A549 (cell line): Measurements from ENCODE around the gene ULK2. TPM values are rescaled to one million over a fixed set of nuclear protein-coding genes. Genes with fewer than 3 reads are reported as not detected.

Experiments used
- ATAC-seq, 2 experiments: fragments of 200-7000 bp in 1 of 2; fragments of >200 bp in 1 of 2; cut with Nextera tagmentation in 1 of 2; cut with Tn5 transposase in 1 of 2; 3 replicates each; pipeline versions ENCODE4 v1.8.0 to v1.9.1; 2018 to 2020; ENCODE audit warnings: mild to moderate bottlenecking in 1 of 2, moderate library complexity in 1 of 2
- CTCF ChIA-PET: fragments of 300-600 bp; sonication (Branson Sonifier 250); formaldehyde crosslinking; extraction: SDS; loops from one replicate; lab custom pipeline; 2021; ENCODE audit warnings: antibody characterized with exemption, inconsistent platforms; lab: Yijun Ruan, JAX
- POLR2A ChIA-PET: fragments of 350-600 bp; formaldehyde crosslinking; extraction: SDS; loops from one replicate; lab custom pipeline; 2021; ENCODE audit warnings: antibody characterized with exemption, inconsistent platforms; lab: Yijun Ruan, JAX
- DNase-seq, 2 experiments: peaks; one replicate each; pipeline versions ENCODE4 v3.0.0 to v3.0.0-alpha.2; 2011 to 2016; ENCODE audit warnings: low read depth in 1 of 2, low spot score in 1 of 2
- FAIRE-seq: peaks from 2 replicates; lab custom pipeline; 2011; peaks lifted over from hg19 to GRCh38; lab: Jason Lieb, UNC
- H3K27ac ChIP-seq, 2 experiments: fragments of >200 bp; sonication (Bioruptor Twin); formaldehyde crosslinking; 3 replicates each; pipeline ENCODE4 v1.5.1; 2016 to 2017
- H3K4me1 ChIP-seq: fragments of >200 bp; sonication (Bioruptor Twin); formaldehyde crosslinking; 3 replicates; pipeline ENCODE4 v1.6.1; 2016
- H3K4me2 ChIP-seq: fragments of >200 bp; sonication (Bioruptor Twin); formaldehyde crosslinking; 3 replicates; pipeline ENCODE4 v1.6.1; 2016
- H3K4me3 ChIP-seq: fragments of >200 bp; sonication (Bioruptor Twin); formaldehyde crosslinking; 3 replicates; pipeline ENCODE4 v1.5.1; 2016
- H3K9me3 ChIP-seq: fragments of >200 bp; sonication (Bioruptor Twin); formaldehyde crosslinking; 3 replicates; pipeline ENCODE4 v1.6.1; 2016
- CBX2 ChIP-seq: fragments of 200-600 bp; sonication (generic); IDR thresholded peaks from 2 replicates; pipeline ENCODE4 v1.6.1; 2016; ENCODE audit warnings: low read depth, mild to moderate bottlenecking, borderline replicate concordance
- CHD4 ChIP-seq: fragments of 200-600 bp; sonication (generic); IDR thresholded peaks from 2 replicates; pipeline ENCODE4 v1.6.1; 2016; ENCODE audit warnings: antibody characterized with exemption, mild to moderate bottlenecking, borderline replicate concordance
- EHF ChIP-seq: fragments of 250-450 bp; sonication (Bioruptor Pico); IDR thresholded peaks from 2 replicates; pipeline ENCODE4 v1.5.0; 2020; ENCODE audit warnings: mild to moderate bottlenecking
- EP300 ChIP-seq, 2 experiments: fragments of >200 bp; sonication (Bioruptor Twin); formaldehyde crosslinking; IDR thresholded peaks; 2 replicates in 1 of 2; 3 replicates in 1 of 2; pipeline ENCODE4 v1.6.1; 2016 to 2017
- FOXS1 ChIP-seq: fragments of 250-450 bp; sonication (Bioruptor Pico); IDR thresholded peaks from 2 replicates; pipeline ENCODE4 v1.5.0; 2020; ENCODE audit warnings: mild to moderate bottlenecking, moderate library complexity
- HDAC2 ChIP-seq: fragments of 200-600 bp; sonication (generic); IDR thresholded peaks from 2 replicates; pipeline ENCODE4 v1.6.1; 2016
- HEYL ChIP-seq: fragments of 250-450 bp; sonication (Bioruptor Pico); IDR thresholded peaks from 2 replicates; pipeline ENCODE4 v1.8.0; 2021; ENCODE audit warnings: mild to moderate bottlenecking, moderate library complexity
- HOXA7 ChIP-seq: fragments of 250-450 bp; sonication (Bioruptor Pico); IDR thresholded peaks from 2 replicates; pipeline ENCODE4 v1.5.0; 2020; ENCODE audit warnings: mild to moderate bottlenecking, moderate library complexity
- HOXB13 ChIP-seq: fragments of 250-450 bp; sonication (Bioruptor Pico); IDR thresholded peaks from 2 replicates; pipeline ENCODE4 v1.5.0; 2020; ENCODE audit warnings: low read depth, mild to moderate bottlenecking, moderate library complexity
- JUNB ChIP-seq: fragments of >200 bp; sonication (Bioruptor Twin); formaldehyde crosslinking; IDR thresholded peaks from 2 replicates; pipeline ENCODE4 v1.6.1; 2016
- KDM1A ChIP-seq: fragments of 200-600 bp; sonication (generic); IDR thresholded peaks from 2 replicates; pipeline ENCODE4 v1.6.1; 2016; ENCODE audit warnings: low read depth, mild to moderate bottlenecking
- KDM5A ChIP-seq: fragments of 200-600 bp; sonication (generic); IDR thresholded peaks from 2 replicates; pipeline ENCODE4 v1.6.1; 2016; ENCODE audit warnings: antibody characterized with exemption, mild to moderate bottlenecking
- MAZ ChIP-seq: fragments of 150-350 bp; IDR thresholded peaks from 2 replicates; pipeline ENCODE4 v1.6.1; 2014; ENCODE audit warnings: antibody characterized with exemption, low read depth, low read length, borderline replicate concordance
- MYC ChIP-seq: IDR thresholded peaks from 2 replicates; pipeline ENCODE4 v1.6.1; 2012; ENCODE audit warnings: mild to moderate bottlenecking, inconsistent platforms, low read length, improper control_type of control experiment, borderline replicate concordance
- NPAS2 ChIP-seq: fragments of 250-450 bp; sonication (Bioruptor Pico); IDR thresholded peaks from 2 replicates; pipeline ENCODE4 v1.8.0; 2022; ENCODE audit warnings: mild to moderate bottlenecking, moderate library complexity, borderline replicate concordance
- POLR2A ChIP-seq: IDR thresholded peaks from 2 replicates; pipeline ENCODE4 v1.6.1; 2012; ENCODE audit warnings: mild to moderate bottlenecking, low read length
- RARB ChIP-seq: fragments of 250-450 bp; sonication (Bioruptor Pico); IDR thresholded peaks from 2 replicates; pipeline ENCODE4 v1.8.0; 2021; ENCODE audit warnings: mild to moderate bottlenecking, moderate library complexity
- RCOR1 ChIP-seq: fragments of 150-350 bp; IDR thresholded peaks from 2 replicates; pipeline ENCODE4 v1.6.1; 2014; ENCODE audit warnings: antibody characterized with exemption, low read length, low read depth
- SREBF2 ChIP-seq: fragments of 450-650 bp; IDR thresholded peaks from 2 replicates; pipeline ENCODE4 v1.6.1; 2014; ENCODE audit warnings: mild to moderate bottlenecking, moderate library complexity
- TFCP2L1 ChIP-seq: fragments of 250-450 bp; sonication (Bioruptor Pico); IDR thresholded peaks from 2 replicates; pipeline ENCODE4 v1.5.0; 2021; ENCODE audit warnings: mild to moderate bottlenecking
- TP53 ChIP-seq: fragments of 250-450 bp; sonication (Bioruptor Pico); IDR thresholded peaks from 2 replicates; pipeline ENCODE4 v1.5.0; 2021; ENCODE audit warnings: mild to moderate bottlenecking, moderate library complexity
- ZC3H11A ChIP-seq: fragments of 450-650 bp; IDR thresholded peaks from 2 replicates; pipeline ENCODE4 v1.6.1; 2014; ENCODE audit warnings: antibody characterized with exemption, mild to moderate bottlenecking
- ZNF302 ChIP-seq: fragments of 250-450 bp; sonication (Bioruptor Pico); IDR thresholded peaks from 2 replicates; pipeline ENCODE4 v1.9.0; 2021; ENCODE audit warnings: inconsistent platforms, mild to moderate bottlenecking, moderate library complexity
- ZSCAN20 ChIP-seq: fragments of 250-450 bp; sonication (Bioruptor Pico); IDR thresholded peaks from 2 replicates; pipeline ENCODE4 v1.8.0; 2022; ENCODE audit warnings: mild to moderate bottlenecking, moderate library complexity
- WGBS: methylation state at CpG from one replicate; pipeline ENCODE4 v1.1.6; 2017; ENCODE audit errors: missing lambda C conversion rate; 5-methylcytosine and 5-hydroxymethylcytosine counted together
- polyA plus RNA-seq, 4 experiments: library from polyadenylated mRNA; depleted of rRNA in 3 of 4; stranded (reverse); fragments of >200 nt; fragmentation: RNase III in 1 of 4; extraction: RNeasy Plus Mini Kit Qiagen cat#74134 plus additional on column Dnase treatment in 1 of 4; gene quantifications; 2 replicates in 3 of 4; 3 replicates in 1 of 4; pipeline ENCODE4 v1.2.3, GENCODE V29; 2011 to 2017
- TF ChIP-seq, protein P1 (sequence below): IDR thresholded peaks from 2 replicates; pipeline ENCODE4 v1.6.1; 2012; ENCODE audit warnings: low read depth, borderline replicate concordance
- TF ChIP-seq, protein P2 (sequence below): IDR thresholded peaks from 2 replicates; pipeline ENCODE4 v1.6.1; 2012
- TF ChIP-seq, protein P3 (sequence below): fragments of >200 bp; sonication (Bioruptor Twin); formaldehyde crosslinking; IDR thresholded peaks from 3 replicates; pipeline ENCODE4 v1.6.1; 2016
- TF ChIP-seq, protein P4 (sequence below): IDR thresholded peaks from 2 replicates; pipeline ENCODE4 v1.6.1; 2012
- TF ChIP-seq, protein P5 (sequence below): fragments of 200-600 bp; sonication (generic); IDR thresholded peaks from 2 replicates; pipeline ENCODE4 v1.6.1; 2016; ENCODE audit warnings: antibody characterized with exemption, mild to moderate bottlenecking, moderate library complexity

ULK2 gene
- polyA plus RNA-seq, 2 of the 4 experiments (the other 2 are of a cell fraction) = 14.4 to 40.9 TPM

DNA sequence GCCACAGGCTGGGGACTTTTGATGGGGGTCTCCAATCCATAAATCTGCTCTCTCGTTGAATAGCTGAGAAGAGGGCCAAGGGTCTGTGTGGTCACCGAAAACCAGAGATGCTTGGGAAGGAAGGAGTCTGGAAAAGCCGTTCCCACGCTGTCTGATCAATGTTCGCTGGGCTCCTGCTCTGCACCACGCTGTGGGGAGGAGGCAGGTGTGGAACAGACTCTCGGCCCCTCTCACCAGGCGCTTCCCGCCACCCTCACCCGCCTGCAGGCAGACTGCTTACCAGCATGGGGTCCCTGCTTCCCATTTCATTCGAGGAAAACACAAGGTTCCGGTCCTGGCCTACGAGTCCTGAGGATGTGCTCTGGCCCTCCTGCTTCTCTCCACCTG lies 118.9 kb downstream of the ULK2 start:
- TF ChIP-seq EHF (CRISPR knock-in tag) (peak; percentile 72), HEYL (peak; percentile 79; the same call in 1 of the 2 replicates), RARB (CRISPR knock-in tag) (0 out of 2 replicates have a peak, but pooled peaks have one; percentile 51), ZSCAN20 (CRISPR knock-in tag) (0 out of 2 replicates have a peak, but pooled peaks have one; percentile 0), HOXB13 (CRISPR knock-in tag) (peak; percentile 87), ZNF302 (peak; percentile 74; the same call in 1 of the 2 replicates), MAZ (no peak), KDM5A (no peak), TFCP2L1 (CRISPR knock-in tag) (peak; percentile 92), FOXS1 (peak; percentile 78; the same call in 1 of the 2 replicates), SREBF2 (no peak), CBX2 (no peak), KDM1A (no peak), NPAS2 (CRISPR knock-in tag) (peak; percentile 76; the same call in 1 of the 2 replicates), MYC (no peak)
- TF ChIP-seq, protein P1, sequence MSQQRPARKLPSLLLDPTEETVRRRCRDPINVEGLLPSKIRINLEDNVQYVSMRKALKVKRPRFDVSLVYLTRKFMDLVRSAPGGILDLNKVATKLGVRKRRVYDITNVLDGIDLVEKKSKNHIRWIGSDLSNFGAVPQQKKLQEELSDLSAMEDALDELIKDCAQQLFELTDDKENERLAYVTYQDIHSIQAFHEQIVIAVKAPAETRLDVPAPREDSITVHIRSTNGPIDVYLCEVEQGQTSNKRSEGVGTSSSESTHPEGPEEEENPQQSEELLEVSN = peak; percentile 87
- TF ChIP-seq, protein P2, sequence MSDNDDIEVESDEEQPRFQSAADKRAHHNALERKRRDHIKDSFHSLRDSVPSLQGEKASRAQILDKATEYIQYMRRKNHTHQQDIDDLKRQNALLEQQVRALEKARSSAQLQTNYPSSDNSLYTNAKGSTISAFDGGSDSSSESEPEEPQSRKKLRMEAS = peak; percentile 70
- TF ChIP-seq, protein P3, sequence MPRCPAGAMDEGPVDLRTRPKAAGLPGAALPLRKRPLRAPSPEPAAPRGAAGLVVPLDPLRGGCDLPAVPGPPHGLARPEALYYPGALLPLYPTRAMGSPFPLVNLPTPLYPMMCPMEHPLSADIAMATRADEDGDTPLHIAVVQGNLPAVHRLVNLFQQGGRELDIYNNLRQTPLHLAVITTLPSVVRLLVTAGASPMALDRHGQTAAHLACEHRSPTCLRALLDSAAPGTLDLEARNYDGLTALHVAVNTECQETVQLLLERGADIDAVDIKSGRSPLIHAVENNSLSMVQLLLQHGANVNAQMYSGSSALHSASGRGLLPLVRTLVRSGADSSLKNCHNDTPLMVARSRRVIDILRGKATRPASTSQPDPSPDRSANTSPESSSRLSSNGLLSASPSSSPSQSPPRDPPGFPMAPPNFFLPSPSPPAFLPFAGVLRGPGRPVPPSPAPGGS = peak; percentile 4; the same call in 1 of the 3 replicates
- TF ChIP-seq, all 56 proteins: peak for 12
- WGBS = 13% methylated on average over 13 of the region's 13 CpGs
- Histone ChIP-seq H3K27ac (peak overlapping the region; percentile 98 to 100), H3K4me3 (0 out of 3 replicates have a peak overlapping the region, but pooled peaks have one; percentile 5), H3K9me3 (no peaks in the 10 kb centered on the region), H3K4me1 (peaks cover 96% of the 10 kb centered on the region), H3K4me2 (peak overlapping the region; percentile 90)
- DNase-seq (peak in 1 of 2 experiments; percentile 63), ATAC-seq (0 out of 6 replicates have a peak, but pooled peaks of 1 of the 2 experiments have one; percentile 1), FAIRE-seq (peak; percentile 54)
- CTCF ChIA-PET = interaction anchor here (1.2 to 20.1 kb wide), 7 partner anchors 14 to 236 kb away, joined by 3 to 681 read pairs (median 8); partner anchors contain the start of gene ALDH3A2
- POLR2A ChIA-PET = interaction anchor here (0.8 to 7.8 kb wide), 8 partner anchors 10 to 416 kb away, joined by 3 to 98 read pairs (median 3); partner anchors contain the start of genes ALDH3A2 and MAPK7

DNA sequence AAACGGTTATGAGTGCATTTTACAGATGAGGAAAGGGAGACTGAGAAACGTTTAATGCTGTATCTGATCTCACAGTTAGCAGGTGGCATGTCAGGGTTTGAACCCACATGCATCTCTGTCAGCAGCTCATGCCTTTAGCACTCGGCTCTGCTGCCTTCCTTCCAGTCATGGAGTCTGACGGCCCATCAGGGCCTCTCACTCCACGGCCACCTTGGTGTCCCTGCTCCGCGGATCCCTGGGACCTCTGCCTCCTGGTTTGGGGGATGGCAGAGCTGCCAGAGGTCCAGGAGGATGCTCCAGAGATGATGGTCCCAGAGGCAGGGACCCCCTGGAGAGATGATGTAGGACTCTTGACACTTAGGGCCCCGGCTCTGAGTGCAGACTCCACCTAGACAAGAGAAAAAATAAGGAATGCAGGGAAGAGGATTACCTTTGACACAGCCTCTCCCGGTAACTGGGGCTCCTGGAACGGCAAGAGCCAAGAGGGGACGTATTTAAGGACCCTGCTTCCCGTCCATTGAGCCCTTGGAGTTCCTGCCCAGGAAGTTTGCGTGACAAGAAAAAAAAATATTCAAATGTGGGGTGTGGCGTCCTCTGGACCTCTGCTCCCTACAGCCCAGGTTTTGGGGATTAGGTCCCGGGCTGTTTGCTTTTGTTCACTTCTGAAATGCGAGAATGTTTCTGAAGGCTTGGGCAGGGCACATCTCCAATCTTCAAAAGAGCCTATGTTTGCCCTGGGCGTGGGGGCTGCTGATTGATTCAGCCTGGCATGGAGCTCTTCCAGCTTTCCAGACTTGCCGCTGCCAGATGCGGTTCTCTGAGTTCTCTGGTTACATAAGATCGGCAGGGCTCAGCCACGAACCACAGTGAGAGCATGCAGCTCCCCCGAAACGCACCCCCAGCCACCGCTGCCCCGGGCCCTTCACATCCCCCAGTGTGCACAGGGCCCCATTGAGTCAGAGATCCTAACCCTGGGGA lies 119.6 kb downstream of the ULK2 start, which contains the start of gene ALDH3A1:
ALDH3A1 (minus strand) TSS at position 470 of the 978 bp plus-strand sequence. CDS start 3,169 bp downstream, outside the sequence.
- peak; percentile 40 to 57 for ATAC-seq
- FAIRE-seq = peak; percentile 99
- peak; percentile 83 to 99 for DNase-seq
- H3K4me1 ChIP-seq = peaks cover 94% of the 10 kb centered on the region
- peak within 1 kb of the TSS; percentile 98 to 100 for H3K27ac ChIP-seq
- peak within 1 kb of the TSS; percentile 53 for H3K4me3 ChIP-seq
- ChIA-PET CTCF (interaction anchor here (0.8 to 20.1 kb wide), 8 partner anchors 15 to 235 kb away, joined by 3 to 681 read pairs (median 6); partner anchors contain the start of gene ALDH3A2), POLR2A (interaction anchor here (0.6 to 7.8 kb wide), 10 partner anchors 9 to 416 kb away, joined by 3 to 98 read pairs (median 3); partner anchors contain the start of genes ALDH3A2 and MAPK7)
- H3K4me2 ChIP-seq = peak within 1 kb of the TSS; percentile 90
- WGBS = under 1% methylated on average over 18 of the region's 25 CpGs
- H3K9me3 ChIP-seq = no peaks in the 10 kb centered on the region
- TF ChIP-seq HDAC2 = no peak
- TF ChIP-seq, protein P4, sequence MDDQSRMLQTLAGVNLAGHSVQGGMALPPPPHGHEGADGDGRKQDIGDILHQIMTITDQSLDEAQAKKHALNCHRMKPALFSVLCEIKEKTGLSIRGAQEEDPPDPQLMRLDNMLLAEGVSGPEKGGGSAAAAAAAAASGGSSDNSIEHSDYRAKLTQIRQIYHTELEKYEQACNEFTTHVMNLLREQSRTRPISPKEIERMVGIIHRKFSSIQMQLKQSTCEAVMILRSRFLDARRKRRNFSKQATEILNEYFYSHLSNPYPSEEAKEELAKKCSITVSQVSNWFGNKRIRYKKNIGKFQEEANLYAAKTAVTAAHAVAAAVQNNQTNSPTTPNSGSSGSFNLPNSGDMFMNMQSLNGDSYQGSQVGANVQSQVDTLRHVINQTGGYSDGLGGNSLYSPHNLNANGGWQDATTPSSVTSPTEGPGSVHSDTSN = peak; percentile 75; the same call in 1 of the 2 replicates
- peak; percentile 87 for TF ChIP-seq POLR2A
- no peak for TF ChIP-seq TFCP2L1 (CRISPR knock-in tag)
- TF ChIP-seq JUNB = peak; percentile 79
- TF ChIP-seq HOXB13 (CRISPR knock-in tag) = no peak
- TF ChIP-seq ZNF302 = peak; percentile 65; the same call in 1 of the 2 replicates
- 0 out of 2 replicates have a peak, but pooled peaks have one; percentile 47 for TF ChIP-seq TP53 (CRISPR knock-in tag)
- peak; percentile 91 to 96 for TF ChIP-seq EP300 (IDR thresholded peaks at IDR 0.05)
- TF ChIP-seq ZC3H11A = no peak
- peak; percentile 16; the same call in 1 of the 2 replicates for TF ChIP-seq HOXA7 (CRISPR knock-in tag)
- no peak for TF ChIP-seq CHD4
- TF ChIP-seq FOXS1 = peak; percentile 61; the same call in 1 of the 2 replicates
- TF ChIP-seq, protein P5, sequence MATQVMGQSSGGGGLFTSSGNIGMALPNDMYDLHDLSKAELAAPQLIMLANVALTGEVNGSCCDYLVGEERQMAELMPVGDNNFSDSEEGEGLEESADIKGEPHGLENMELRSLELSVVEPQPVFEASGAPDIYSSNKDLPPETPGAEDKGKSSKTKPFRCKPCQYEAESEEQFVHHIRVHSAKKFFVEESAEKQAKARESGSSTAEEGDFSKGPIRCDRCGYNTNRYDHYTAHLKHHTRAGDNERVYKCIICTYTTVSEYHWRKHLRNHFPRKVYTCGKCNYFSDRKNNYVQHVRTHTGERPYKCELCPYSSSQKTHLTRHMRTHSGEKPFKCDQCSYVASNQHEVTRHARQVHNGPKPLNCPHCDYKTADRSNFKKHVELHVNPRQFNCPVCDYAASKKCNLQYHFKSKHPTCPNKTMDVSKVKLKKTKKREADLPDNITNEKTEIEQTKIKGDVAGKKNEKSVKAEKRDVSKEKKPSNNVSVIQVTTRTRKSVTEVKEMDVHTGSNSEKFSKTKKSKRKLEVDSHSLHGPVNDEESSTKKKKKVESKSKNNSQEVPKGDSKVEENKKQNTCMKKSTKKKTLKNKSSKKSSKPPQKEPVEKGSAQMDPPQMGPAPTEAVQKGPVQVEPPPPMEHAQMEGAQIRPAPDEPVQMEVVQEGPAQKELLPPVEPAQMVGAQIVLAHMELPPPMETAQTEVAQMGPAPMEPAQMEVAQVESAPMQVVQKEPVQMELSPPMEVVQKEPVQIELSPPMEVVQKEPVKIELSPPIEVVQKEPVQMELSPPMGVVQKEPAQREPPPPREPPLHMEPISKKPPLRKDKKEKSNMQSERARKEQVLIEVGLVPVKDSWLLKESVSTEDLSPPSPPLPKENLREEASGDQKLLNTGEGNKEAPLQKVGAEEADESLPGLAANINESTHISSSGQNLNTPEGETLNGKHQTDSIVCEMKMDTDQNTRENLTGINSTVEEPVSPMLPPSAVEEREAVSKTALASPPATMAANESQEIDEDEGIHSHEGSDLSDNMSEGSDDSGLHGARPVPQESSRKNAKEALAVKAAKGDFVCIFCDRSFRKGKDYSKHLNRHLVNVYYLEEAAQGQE = peak; percentile 20; the same call in 1 of the 2 replicates
- TF ChIP-seq RCOR1 = no peak
- TF ChIP-seq RARB (CRISPR knock-in tag) = no peak
